ENCODE results near the gene TSSK2.
"Not testable (repeated sequence)": the region's sequence is repeated elsewhere in the genome, so short reads cannot be mapped to it uniquely, and the experiment has no call there.

Gene TSSK2

GRCh38 chr22:19143212-19143611 is 12.1 kb downstream of the TSSK2 start:
- DNase-seq (ENCODE audit: low read depth), result no peak

GRCh38 chr22:19143967-19144400 is 12.9 kb downstream of the TSSK2 start:
- no peak for DNase-seq (ENCODE audit: low read depth)

- DNase-seq (ENCODE audit: low read depth), result no peak
These were observed 15.3 kb downstream of the TSSK2 start for GRCh38 chr22:19146215-19146968.

GRCh38 chr22:19147195-19147780 is 16.2 kb downstream of the TSSK2 start:
- no peak for DNase-seq (ENCODE audit: low read depth)

DNA sequence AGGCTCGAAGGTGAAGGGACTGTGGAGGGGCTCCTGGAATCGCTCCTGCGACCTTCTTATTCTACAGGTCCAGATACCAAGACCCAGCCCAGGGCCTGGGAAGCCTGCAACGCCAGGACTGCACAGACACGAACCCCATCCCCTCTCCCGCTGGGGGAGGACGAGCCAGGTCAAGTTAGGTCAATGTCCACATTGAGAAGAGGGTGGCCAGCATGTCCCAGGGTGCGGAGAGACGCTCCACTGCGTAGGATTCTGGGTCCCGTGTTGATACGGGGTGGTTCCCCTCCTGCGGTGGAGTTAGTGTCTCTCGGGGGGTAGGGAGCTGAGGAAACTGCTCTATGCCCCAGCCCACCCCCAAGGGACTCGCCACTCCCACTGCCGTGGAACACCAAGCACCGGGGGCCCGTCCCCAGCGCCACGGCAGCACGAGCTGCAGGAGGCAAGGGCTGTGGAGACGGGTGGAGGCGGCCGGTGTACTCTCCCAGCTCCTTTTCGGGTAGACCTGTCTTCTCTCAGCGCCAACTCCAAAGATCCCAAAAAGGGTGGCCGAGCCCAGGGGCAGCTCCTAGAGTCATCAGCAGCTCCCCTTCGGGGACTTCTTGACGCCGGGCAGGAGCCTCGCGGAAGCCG is 17.4 kb downstream of the TSSK2 start:
- no peak for DNase-seq (ENCODE audit: low read depth)

DNA sequence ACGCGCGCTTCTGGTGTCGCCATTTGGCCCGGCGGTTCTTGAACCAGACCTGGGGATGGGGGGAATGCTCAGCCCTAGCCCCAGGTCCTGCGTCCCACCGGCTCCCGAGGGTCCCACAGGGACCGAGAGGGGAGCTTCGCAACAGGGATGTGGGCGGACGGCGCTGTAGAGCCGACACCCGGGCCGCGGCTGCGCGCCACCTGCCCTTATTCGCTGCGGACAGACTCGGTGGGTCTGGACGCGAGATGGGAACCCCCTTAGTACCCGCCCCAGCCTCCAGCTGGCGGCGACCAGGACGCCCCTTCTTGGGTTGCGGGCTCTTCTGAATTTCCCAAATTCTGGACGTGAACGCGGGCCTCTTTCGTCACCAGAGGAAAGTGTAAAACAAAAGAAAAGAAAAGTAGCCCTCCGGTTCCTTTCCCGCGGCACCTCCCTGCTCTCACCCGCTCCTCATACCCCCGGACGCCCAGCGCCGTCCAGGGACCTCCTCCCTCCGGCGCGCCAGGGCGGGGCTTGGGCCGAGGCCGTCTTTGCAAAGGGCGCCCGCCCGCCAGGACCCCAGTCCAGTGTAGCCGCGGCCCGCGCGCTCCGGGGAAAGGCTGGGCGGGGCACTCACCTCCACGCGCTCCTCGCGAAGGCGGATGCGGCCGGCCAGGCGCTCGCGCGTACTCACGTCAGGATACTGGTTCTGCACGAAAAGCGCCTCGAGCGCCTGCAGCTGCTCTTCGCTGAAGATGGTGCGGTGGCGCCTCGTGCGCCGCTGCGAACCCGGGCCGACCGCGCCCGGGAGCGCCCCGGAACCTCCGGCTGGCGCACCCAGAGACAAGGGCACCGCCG is 18.2 kb downstream of the TSSK2 start:
- DNase-seq (ENCODE audit: low read depth), result no peak

GRCh38 chr22:19149991-19150390 is 18.9 kb downstream of the TSSK2 start, which contains the start of gene GSC2:
Gene GSC2 (minus strand): TSS chr22:19150292. CDS start chr22:19150283, 9 bp downstream.
- no peak for DNase-seq (ENCODE audit: low read depth)

- no peak for DNase-seq (ENCODE audit: low read depth)
These were observed 19.6 kb downstream of the TSSK2 start for GRCh38 chr22:19150482-19151328.

DNA sequence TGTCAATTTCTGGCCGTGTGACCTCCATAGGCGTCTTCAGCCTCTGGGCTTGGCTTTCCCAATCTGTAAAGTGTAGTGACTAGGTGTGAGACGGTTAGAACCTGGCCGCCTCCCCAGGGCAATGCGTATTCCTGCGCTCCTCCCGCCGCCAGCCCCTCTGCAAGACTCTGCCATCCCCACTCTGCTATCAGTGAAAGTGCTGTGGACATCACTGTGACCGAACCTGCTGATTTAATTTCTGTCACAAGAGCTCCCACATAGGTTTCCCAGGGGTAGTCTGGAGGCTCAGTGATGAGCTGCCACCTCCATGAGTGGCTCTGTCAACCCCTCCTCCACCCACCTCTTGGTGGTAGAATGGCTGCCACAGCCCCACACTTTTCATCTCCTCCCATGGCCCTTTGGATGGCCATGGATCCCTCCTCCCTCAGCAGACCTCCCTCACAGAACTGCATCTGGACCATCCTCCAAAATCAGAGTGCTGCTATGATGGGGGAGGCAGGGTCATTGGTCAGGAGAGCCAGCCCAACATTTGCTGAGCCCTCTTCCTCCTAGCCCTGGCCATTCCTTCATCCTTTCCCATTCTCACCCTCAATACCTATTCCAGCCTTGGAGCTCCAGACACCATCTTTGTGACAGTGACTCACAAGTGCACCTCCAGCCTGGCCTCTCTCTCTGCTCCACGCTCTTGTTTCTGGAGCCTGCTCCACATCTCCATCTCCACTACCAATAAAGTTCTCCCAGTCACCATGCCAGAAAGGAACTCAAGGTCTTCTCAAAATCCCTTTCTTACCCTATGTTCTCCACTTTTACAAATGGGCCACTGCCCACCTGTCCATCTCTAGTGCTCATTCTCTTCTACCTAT is 20.5 kb downstream of the TSSK2 start:
- no peak for DNase-seq (ENCODE audit: low read depth)

DNA sequence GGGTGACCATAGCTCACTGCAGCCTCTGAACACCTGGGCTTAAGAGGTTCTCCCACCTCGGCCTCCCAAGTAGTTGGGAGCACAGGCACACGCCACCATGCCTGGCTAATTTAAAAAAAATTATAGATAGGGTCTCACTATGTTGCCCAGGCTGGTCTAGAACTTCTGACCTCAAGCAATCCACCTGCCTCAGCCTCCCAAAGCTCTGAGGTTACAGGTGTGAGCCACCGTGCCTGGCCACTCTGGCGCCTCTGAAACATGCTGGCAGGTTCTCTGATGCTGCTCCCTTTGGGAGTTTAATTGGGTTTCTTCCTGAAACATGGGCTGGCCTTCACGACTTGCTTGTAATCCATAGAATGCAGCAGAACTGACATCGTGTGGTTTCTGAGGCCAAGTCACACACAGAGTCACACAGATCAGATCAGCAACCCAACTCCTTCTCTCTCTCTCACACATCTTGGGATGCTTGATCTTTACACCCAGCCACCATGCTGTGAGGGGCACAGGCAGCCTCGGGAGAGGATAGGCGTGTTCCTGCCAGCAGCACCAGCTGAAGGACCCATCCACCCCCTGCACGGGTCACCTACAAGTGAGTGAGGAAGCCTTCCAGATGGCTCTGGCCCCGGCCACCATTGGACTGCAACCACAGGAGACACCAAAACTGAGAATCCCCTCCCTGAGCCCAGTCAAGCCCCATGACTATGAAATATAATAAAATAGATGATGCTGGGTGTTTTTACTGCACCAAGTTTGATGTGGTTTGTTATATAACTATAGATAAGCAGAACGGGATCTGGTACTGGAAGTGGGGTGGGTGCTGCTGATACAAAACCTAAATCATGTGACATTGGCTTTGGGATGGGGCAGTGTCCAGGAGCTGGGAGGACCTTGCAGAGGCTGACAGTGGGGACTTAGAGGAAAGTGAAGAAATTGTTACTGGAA is 22.1 kb downstream of the TSSK2 start:
- no peak for DNase-seq (ENCODE audit: low read depth)

DNA sequence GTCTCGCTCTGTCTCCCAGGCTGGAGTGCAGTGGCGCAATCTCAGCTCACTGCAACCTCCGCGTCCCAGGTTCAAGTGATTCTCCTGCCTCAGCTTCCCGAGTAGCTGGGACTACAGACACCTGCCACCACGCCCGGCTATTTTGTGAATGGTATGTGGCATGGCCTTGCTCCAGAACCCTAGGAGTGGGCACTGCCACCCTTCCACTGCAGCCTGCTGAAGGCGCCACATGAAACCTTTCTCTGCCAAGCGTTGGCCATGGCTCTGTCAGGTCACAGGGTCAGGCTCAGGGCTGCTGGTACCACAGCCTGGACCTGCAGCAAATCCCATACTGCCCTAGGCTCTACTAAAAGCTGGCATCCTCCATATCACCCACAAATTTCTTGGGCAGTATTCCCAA is 25.0 kb downstream of the TSSK2 start:
- DNase-seq (ENCODE audit: low read depth), result not testable (repeated sequence)

GRCh38 chr22:19158649-19159048 is 27.5 kb downstream of the TSSK2 start:
- DNase-seq (ENCODE audit: low read depth), result not testable (repeated sequence)

DNA sequence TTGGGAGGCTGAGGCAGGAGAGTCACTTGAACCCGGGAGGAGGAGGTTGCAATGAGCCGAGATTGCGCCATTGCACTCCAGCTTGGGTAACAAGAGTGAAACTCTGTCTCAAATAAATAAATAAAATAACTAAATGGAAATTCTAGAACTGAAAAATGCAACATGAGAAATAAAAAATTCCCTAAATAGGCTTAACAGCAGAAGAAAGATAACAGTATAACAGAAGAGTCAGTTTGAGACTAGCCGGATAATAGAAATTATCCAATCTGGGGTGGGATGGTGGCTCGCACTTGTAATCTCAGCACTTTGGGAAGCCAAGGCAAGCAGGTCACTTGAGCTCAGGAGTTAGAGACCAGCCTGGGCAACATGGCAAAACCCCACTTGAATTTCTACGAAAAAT is 33.3 kb downstream of the TSSK2 start:
- DNase-seq (ENCODE audit: low read depth), result no peak

DNA sequence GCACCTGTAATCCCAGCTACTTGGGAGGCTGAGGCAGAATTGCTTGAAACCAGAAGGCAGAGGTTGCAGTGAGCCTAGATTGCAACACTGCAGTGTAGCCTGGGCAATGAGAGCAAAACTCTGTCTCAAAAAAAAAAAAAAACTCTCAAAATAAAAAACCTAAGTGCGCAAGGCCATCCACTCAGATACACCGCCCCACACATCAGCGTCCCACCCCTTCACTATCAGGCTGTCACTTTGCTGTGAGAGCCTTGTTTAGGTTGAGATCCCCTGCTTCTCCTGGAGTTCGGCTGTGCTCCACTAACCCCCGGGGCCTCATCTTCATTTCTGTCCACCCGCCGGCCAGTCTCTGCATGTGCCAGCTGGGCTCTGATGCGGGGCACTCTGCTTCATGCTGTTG is 35.3 kb downstream of the TSSK2 start:
- no peak for DNase-seq (ENCODE audit: low read depth)

GRCh38 chr22:19167106-19167869 is 36.2 kb downstream of the TSSK2 start:
- no peak for DNase-seq (ENCODE audit: low read depth)

GRCh38 chr22:19168088-19168890 is 37.2 kb downstream of the TSSK2 start:
- no peak for DNase-seq (ENCODE audit: low read depth)

All from GM04503 (cell line).